Breast epithelium (tissue), 4 donors: ENCODE data around the gene METTL6. TPM values are rescaled to one million over a fixed set of nuclear protein-coding genes. Genes with fewer than 3 reads are reported as not detected.

ENCODE experiments used
- DNase-seq, 2 donors: peaks; one replicate each; pipeline ENCODE4 v3.0.0-alpha.2; 2019; ENCODE audit warnings: low spot score in 2 of 2
- H3K27ac ChIP-seq, 2 donors: fragments of 200-600 bp; sonication (generic) in 1 of 2; one replicate each; pipeline ENCODE4 v1.5.1; 2016 to 2019; ENCODE audit warnings: mild to moderate bottlenecking in 1 of 2
- H3K27me3 ChIP-seq, 2 donors: fragments of 200-600 bp; sonication (generic) in 1 of 2; one replicate each; pipeline versions ENCODE4 v1.5.1 to v1.6.0; 2017 to 2019; ENCODE audit warnings: control low read depth in 1 of 2, mild to moderate bottlenecking in 1 of 2
- H3K36me3 ChIP-seq: fragments of 200-600 bp; one replicate; pipeline ENCODE4 v1.5.1; 2019
- H3K4me1 ChIP-seq, 2 donors: fragments of 200-600 bp; sonication (generic); one replicate each; pipeline ENCODE4 v1.5.1; 2016 to 2019; ENCODE audit warnings: control low read depth in 1 of 2
- H3K4me3 ChIP-seq, 3 donors: fragments of 200-600 bp; sonication (generic); 1 replicate in 2 of 3; 2 replicates in 1 of 3; pipeline ENCODE4 v1.5.1; 2016 to 2019; ENCODE audit warnings: mild to moderate bottlenecking in 3 of 3, moderate library complexity in 2 of 3
- H3K9me3 ChIP-seq, 2 donors: fragments of 200-600 bp; sonication (generic) in 1 of 2; one replicate each; pipeline ENCODE4 v1.5.1; 2016 to 2019; ENCODE audit warnings: control low read depth in 1 of 2
- POLR2A ChIP-seq: fragments of 450-650 bp; IDR thresholded peaks from one replicate; pipeline ENCODE4 v1.6.1; 2016; ENCODE audit warnings: antibody characterized with exemption, mild to moderate bottlenecking, moderate library complexity
- POLR2AphosphoS5 ChIP-seq, 3 donors: sonication (generic); formaldehyde crosslinking; IDR thresholded peaks; one replicate each; pipeline ENCODE4 v1.6.1; 2017; ENCODE audit warnings: antibody characterized with exemption in 3 of 3
- intact Hi-C: fragments of 100-400 bp; cut with DNase I; formaldehyde crosslinking; loops from one replicate; pipeline ENCODE4 v1.15.1; 2023; ENCODE audit warnings: low total_unique reads
- total RNA-seq, 3 donors: library from RNA; depleted of rRNA; stranded (reverse); fragments of >200 nt; gene quantifications; one replicate each; pipeline ENCODE4 v1.1.0, GENCODE V29; 2016
- TF ChIP-seq, protein P1 (sequence below), 3 donors: fragments of 450-650 bp; IDR thresholded peaks; one replicate each; pipeline ENCODE4 v1.5.1; 2016 to 2017; ENCODE audit warnings: antibody characterized with exemption in 3 of 3, mild to moderate bottlenecking in 3 of 3, moderate library complexity in 3 of 3

Gene METTL6
- total RNA-seq, 3 donors from 2014 or later, result 9.1 to 23.6 (median 21.8) TPM

DNA sequence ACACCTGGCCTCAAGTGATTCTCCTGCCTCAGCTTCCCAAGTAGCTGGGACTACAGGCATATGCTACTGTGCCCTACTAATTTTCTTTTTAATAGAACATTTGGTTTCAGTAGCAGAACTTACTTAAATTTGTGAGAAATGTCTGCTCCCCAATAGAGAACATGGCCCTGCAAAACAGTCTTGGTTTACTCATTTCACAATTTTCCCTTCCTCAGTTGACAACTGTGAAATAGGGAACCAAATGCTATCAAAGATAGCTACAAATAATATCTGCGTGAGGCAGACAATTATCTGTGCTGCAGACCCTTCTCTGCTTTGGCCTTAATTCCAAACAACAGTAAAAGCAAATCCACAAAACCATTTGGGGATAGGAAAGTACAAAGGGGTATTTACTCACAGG lies 22.6 kb downstream of the METTL6 start:
- TF ChIP-seq POLR2A (no peak), POLR2AphosphoS5 (IDR thresholded peaks at IDR 0.05) (no peak)
- TF ChIP-seq, protein P1, sequence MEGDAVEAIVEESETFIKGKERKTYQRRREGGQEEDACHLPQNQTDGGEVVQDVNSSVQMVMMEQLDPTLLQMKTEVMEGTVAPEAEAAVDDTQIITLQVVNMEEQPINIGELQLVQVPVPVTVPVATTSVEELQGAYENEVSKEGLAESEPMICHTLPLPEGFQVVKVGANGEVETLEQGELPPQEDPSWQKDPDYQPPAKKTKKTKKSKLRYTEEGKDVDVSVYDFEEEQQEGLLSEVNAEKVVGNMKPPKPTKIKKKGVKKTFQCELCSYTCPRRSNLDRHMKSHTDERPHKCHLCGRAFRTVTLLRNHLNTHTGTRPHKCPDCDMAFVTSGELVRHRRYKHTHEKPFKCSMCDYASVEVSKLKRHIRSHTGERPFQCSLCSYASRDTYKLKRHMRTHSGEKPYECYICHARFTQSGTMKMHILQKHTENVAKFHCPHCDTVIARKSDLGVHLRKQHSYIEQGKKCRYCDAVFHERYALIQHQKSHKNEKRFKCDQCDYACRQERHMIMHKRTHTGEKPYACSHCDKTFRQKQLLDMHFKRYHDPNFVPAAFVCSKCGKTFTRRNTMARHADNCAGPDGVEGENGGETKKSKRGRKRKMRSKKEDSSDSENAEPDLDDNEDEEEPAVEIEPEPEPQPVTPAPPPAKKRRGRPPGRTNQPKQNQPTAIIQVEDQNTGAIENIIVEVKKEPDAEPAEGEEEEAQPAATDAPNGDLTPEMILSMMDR (IDR thresholded peaks at IDR 0.05), result no peak
- intact Hi-C loops, result no loop called here
- Histone ChIP-seq H3K27me3 (no peaks in the 10 kb centered on the region), H3K36me3 (no peaks in the 10 kb centered on the region), H3K27ac (no peak overlapping the region), H3K4me1 (no peaks in the 10 kb centered on the region), H3K4me3 (no peak overlapping the region), H3K9me3 (no peaks in the 10 kb centered on the region)
- no peak for DNase-seq

- TF ChIP-seq POLR2A (no peak), POLR2AphosphoS5 (IDR thresholded peaks at IDR 0.05) (no peak)
- TF ChIP-seq, protein P1 (IDR thresholded peaks at IDR 0.05), result no peak
- no peak overlapping the region for H3K4me3 ChIP-seq
- H3K9me3 ChIP-seq, result no peaks in the 10 kb centered on the region
- H3K36me3 ChIP-seq, result no peaks in the 10 kb centered on the region
- no peak overlapping the region for H3K27ac ChIP-seq
- no peaks in the 10 kb centered on the region for H3K4me1 ChIP-seq
- no peaks in the 10 kb centered on the region for H3K27me3 ChIP-seq
- intact Hi-C loops, result no loop called here
- DNase-seq, result no peak
These were observed 23.4 kb downstream of the METTL6 start for GRCh38 chr3:15403965-15404364.

- Histone ChIP-seq H3K27ac (no peak overlapping the region), H3K27me3 (no peaks in the 10 kb centered on the region), H3K9me3 (no peaks in the 10 kb centered on the region), H3K4me1 (no peaks in the 10 kb centered on the region), H3K4me3 (no peak overlapping the region), H3K36me3 (no peaks in the 10 kb centered on the region)
- intact Hi-C loops, result no loop called here
- DNase-seq, result no peak
- no peak for TF ChIP-seq POLR2AphosphoS5 (IDR thresholded peaks at IDR 0.05)
- TF ChIP-seq, protein P1 (IDR thresholded peaks at IDR 0.05), result no peak
- no peak for TF ChIP-seq POLR2A
These were observed 23.8 kb downstream of the METTL6 start for GRCh38 chr3:15403495-15403894.

GRCh38 chr3:15401936-15402335 lies 25.4 kb downstream of the METTL6 start:
- Histone ChIP-seq H3K27me3 (no peaks in the 10 kb centered on the region), H3K4me1 (no peaks in the 10 kb centered on the region), H3K36me3 (no peaks in the 10 kb centered on the region), H3K27ac (no peak overlapping the region), H3K9me3 (no peaks in the 10 kb centered on the region), H3K4me3 (no peak overlapping the region)
- TF ChIP-seq POLR2AphosphoS5 (IDR thresholded peaks at IDR 0.05) (no peak), POLR2A (no peak)
- TF ChIP-seq, protein P1 (IDR thresholded peaks at IDR 0.05), result no peak
- intact Hi-C loops, result no loop called here
- no peak for DNase-seq

GRCh38 chr3:15399970-15400369 lies 27.4 kb downstream of the METTL6 start:
- Histone ChIP-seq H3K4me1 (no peaks in the 10 kb centered on the region), H3K9me3 (no peaks in the 10 kb centered on the region), H3K36me3 (no peaks in the 10 kb centered on the region), H3K4me3 (no peak overlapping the region), H3K27me3 (no peaks in the 10 kb centered on the region), H3K27ac (no peak overlapping the region)
- TF ChIP-seq POLR2A (no peak), POLR2AphosphoS5 (IDR thresholded peaks at IDR 0.05) (no peak)
- TF ChIP-seq, protein P1 (IDR thresholded peaks at IDR 0.05), result no peak
- no peak for DNase-seq
- intact Hi-C loops, result no loop called here
